K562 (cell line): ENCODE results near the gene NEU1. TPM values are rescaled to one million over a fixed set of nuclear protein-coding genes. Genes with fewer than 3 reads are reported as not detected.
A peak's percentile ranks its signal among the peaks of the same experiment; 100 is the strongest.

ENCODE experiments used
- CBX5 ChIP-seq: IDR thresholded peaks from 2 replicates; pipeline ENCODE4 v1.6.1; 2014; ENCODE audit warnings: low read depth, borderline replicate concordance
- EZH2 ChIP-seq: IDR thresholded peaks from 2 replicates; pipeline ENCODE4 v1.6.1; 2012; ENCODE audit warnings: low read depth, mild to moderate bottlenecking, inconsistent platforms, low read length, borderline replicate concordance
- POLR2AphosphoS5 ChIP-seq: IDR thresholded peaks from 2 replicates; pipeline ENCODE4 v1.6.1; 2011; ENCODE audit warnings: mild to moderate bottlenecking, low read depth, low read length, moderate library complexity; ENCODE audit not compliant: control insufficient read depth, insufficient read depth
- PRMT5 ChIP-seq: sonication (generic); formaldehyde crosslinking; IDR thresholded peaks from 2 replicates; pipeline ENCODE4 v1.5.0; 2020; ENCODE audit warnings: missing genetic modification reagents
- RAD51 ChIP-seq: fragments of 450-650 bp; IDR thresholded peaks from 2 replicates; pipeline ENCODE4 v1.7.1; 2016; ENCODE audit warnings: low read depth, mild to moderate bottlenecking, borderline replicate concordance
- SMARCA4 ChIP-seq: fragments of 450-650 bp; IDR thresholded peaks from 2 replicates; pipeline ENCODE4 v1.6.1; 2016
- SP1 ChIP-seq: sonication (generic); formaldehyde crosslinking; IDR thresholded peaks from 2 replicates; pipeline ENCODE4 v1.8.1; 2022; ENCODE audit warnings: mild to moderate bottlenecking, missing genetic modification reagents
- SRSF3 ChIP-seq: fragments of 200-400 bp; formaldehyde crosslinking; IDR thresholded peaks from 2 replicates; pipeline ENCODE4 v1.6.1; 2016; ENCODE audit warnings: mild to moderate bottlenecking, low read length, moderate library complexity; ENCODE audit not compliant: insufficient read depth
- STAG1 ChIP-seq: sonication (generic); formaldehyde crosslinking; IDR thresholded peaks from 2 replicates; pipeline ENCODE4 v1.5.0; 2020; ENCODE audit warnings: missing genetic modification reagents, borderline replicate concordance
- STAT5B ChIP-seq: fragments of 250-450 bp; sonication (Bioruptor Pico); IDR thresholded peaks from 2 replicates; pipeline ENCODE4 v1.8.0; 2021; ENCODE audit warnings: mild to moderate bottlenecking, inconsistent platforms
- TBP ChIP-seq: optimal IDR thresholded peaks from 2 replicates; pipeline ENCODE3; 2011; ENCODE audit warnings: low read depth, low read length, improper control_type of control experiment
- ZC3H11A ChIP-seq: IDR thresholded peaks from 2 replicates; pipeline ENCODE4 v1.6.1; 2012; ENCODE audit warnings: low read depth, low read length, improper control_type of control experiment
- ZNF146 ChIP-seq: IDR thresholded peaks from one replicate; pipeline ENCODE4 v1.6.1; 2018; ENCODE audit warnings: missing compliant biosample characterization; ENCODE audit not compliant: unreplicated experiment
- ZNF551 ChIP-seq: fragments of 250-450 bp; sonication (Bioruptor Pico); IDR thresholded peaks from 2 replicates; pipeline ENCODE4 v1.5.0; 2021; ENCODE audit warnings: mild to moderate bottlenecking, moderate library complexity
- polyA plus RNA-seq, 8 experiments: library from polyadenylated mRNA; depleted of rRNA in 4 of 8; stranded (reverse) in 5 of 8; unstranded in 3 of 8; fragments of >200 nt; fragmentation: Nextera tagmentation in 2 of 8; fragmentation: Illumina TruSeq in 1 of 8; extraction: Ambion mirVana in 2 of 8; extraction: Trizol in 1 of 8; gene quantifications; 2 replicates each; pipeline versions ENCODE4 v1.2.1 to v1.2.3, GENCODE V29; 2011 to 2014; ENCODE audit warnings: inconsistent platforms in 1 of 8, missing spikeins in 1 of 8
- total RNA-seq, 7 experiments: library from RNA; depleted of rRNA in 6 of 7; stranded (reverse); fragments of >200 nt in 6 of 7; fragmentation: Illumina TruSeq in 2 of 7; extraction: Trizol in 2 of 7; gene quantifications; 2 replicates each; pipeline versions ENCODE4 v1.2.1 to v1.2.3, GENCODE V29; 2011 to 2021; ENCODE audit warnings: low replicate concordance in 1 of 7
- TF ChIP-seq, protein P1 (sequence below): sonication (generic); formaldehyde crosslinking; IDR thresholded peaks from 2 replicates; pipeline ENCODE4 v1.8.1; 2022; ENCODE audit warnings: missing genetic modification reagents
- TF ChIP-seq, protein P2 (sequence below), 2 experiments: fragments of 450-650 bp; conservative IDR thresholded peaks; 2 replicates each; pipeline ENCODE4 v1.6.1; 2017; ENCODE audit warnings: mild to moderate bottlenecking in 2 of 2, moderate library complexity in 2 of 2
- TF ChIP-seq, protein P3 (sequence below): IDR thresholded peaks from 2 replicates; pipeline ENCODE4 v1.6.1; 2011; ENCODE audit warnings: borderline replicate concordance, low read depth, mild to moderate bottlenecking, moderate library complexity, low read length; ENCODE audit not compliant: insufficient read depth, poor library complexity, severe bottlenecking
- TF ChIP-seq, protein P4 (sequence below): IDR thresholded peaks from 2 replicates; pipeline ENCODE4 v1.6.1; 2016; ENCODE audit warnings: missing genetic modification characterization, missing compliant biosample characterization
- TF ChIP-seq, protein P5 (sequence below): IDR thresholded peaks from 3 replicates; pipeline ENCODE4 v1.6.1; 2011; ENCODE audit warnings: borderline replicate concordance, mild to moderate bottlenecking; ENCODE audit not compliant: insufficient read length, insufficient read depth

NEU1 gene
- total and polyA plus RNA-seq, 9 of the 15 experiments (the other 6 are each of a cell fraction or from before 2014, with no cell fraction given) = 14.8 to 67.8 (median 51.0) TPM

DNA sequence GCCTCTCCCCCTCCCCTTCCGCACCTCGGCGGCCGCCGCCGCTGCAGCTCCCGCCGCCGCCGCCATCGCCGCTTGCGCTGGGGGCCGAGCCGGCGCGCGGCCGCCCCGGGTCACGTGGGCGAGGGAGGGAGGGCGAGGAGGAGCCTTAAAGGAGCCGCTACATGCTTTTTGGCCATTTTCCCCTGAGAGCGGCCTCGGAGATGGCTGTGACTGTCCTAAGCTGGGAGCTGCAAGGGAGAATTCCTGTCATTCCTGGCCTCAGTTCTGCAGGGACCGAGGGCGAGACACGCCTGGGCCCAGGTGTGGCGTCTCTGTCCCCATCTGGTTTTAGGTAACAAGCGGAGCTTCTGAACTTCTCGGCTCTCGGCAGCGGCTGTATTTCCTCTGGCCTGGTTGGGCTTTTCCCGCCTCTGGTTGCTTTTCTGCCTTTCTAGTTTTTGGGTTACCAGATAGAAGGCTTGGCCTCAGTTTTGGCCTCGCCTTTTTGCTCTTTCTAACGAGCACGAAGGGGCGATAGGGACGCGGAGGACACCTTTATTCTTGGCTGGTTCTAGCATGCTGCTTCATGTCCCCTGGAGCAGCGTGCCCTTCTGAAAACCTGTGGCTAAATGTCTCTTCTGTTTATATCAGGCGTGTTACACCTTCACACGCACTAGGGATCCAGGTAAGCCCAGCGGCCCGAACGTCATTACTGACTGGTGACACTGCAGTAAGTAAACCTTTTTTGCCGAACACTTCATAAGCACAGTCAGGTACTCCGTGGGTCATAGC is 35.2 kb upstream of the NEU1 start, which contains the start of gene EHMT2 (continued):
- TF ChIP-seq CBX5 (no peak), STAG1 (0 out of 2 replicates have a peak, but pooled peaks have one; percentile 15), PRMT5 (CRISPR knock-in tag) (no peak), SP1 (no peak), SRSF3 (no peak), STAT5B (CRISPR knock-in tag) (no peak), RAD51 (peak; percentile 91), ZNF551 (no peak), SMARCA4 (0 out of 2 replicates have a peak, but pooled peaks have one; percentile 9), EZH2 (no peak), TBP (peak; percentile 89), POLR2AphosphoS5 (peak; percentile 58), ZNF146 (CRISPR knock-in tag) (no peak), ZC3H11A (no peak)
- TF ChIP-seq, protein P1, sequence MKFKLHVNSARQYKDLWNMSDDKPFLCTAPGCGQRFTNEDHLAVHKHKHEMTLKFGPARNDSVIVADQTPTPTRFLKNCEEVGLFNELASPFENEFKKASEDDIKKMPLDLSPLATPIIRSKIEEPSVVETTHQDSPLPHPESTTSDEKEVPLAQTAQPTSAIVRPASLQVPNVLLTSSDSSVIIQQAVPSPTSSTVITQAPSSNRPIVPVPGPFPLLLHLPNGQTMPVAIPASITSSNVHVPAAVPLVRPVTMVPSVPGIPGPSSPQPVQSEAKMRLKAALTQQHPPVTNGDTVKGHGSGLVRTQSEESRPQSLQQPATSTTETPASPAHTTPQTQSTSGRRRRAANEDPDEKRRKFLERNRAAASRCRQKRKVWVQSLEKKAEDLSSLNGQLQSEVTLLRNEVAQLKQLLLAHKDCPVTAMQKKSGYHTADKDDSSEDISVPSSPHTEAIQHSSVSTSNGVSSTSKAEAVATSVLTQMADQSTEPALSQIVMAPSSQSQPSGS (CRISPR knock-in tag) = no peak
- TF ChIP-seq, protein P2, sequence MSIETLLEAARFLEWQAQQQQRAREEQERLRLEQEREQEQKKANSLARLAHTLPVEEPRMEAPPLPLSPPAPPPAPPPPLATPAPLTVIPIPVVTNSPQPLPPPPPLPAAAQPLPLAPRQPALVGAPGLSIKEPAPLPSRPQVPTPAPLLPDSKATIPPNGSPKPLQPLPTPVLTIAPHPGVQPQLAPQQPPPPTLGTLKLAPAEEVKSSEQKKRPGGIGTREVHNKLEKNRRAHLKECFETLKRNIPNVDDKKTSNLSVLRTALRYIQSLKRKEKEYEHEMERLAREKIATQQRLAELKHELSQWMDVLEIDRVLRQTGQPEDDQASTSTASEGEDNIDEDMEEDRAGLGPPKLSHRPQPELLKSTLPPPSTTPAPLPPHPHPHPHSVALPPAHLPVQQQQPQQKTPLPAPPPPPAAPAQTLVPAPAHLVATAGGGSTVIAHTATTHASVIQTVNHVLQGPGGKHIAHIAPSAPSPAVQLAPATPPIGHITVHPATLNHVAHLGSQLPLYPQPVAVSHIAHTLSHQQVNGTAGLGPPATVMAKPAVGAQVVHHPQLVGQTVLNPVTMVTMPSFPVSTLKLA (conservative IDR thresholded peaks at IDR 0.05) = peak; percentile 35 to 54; a peak in 2 of 4 replicates
- TF ChIP-seq, protein P3, sequence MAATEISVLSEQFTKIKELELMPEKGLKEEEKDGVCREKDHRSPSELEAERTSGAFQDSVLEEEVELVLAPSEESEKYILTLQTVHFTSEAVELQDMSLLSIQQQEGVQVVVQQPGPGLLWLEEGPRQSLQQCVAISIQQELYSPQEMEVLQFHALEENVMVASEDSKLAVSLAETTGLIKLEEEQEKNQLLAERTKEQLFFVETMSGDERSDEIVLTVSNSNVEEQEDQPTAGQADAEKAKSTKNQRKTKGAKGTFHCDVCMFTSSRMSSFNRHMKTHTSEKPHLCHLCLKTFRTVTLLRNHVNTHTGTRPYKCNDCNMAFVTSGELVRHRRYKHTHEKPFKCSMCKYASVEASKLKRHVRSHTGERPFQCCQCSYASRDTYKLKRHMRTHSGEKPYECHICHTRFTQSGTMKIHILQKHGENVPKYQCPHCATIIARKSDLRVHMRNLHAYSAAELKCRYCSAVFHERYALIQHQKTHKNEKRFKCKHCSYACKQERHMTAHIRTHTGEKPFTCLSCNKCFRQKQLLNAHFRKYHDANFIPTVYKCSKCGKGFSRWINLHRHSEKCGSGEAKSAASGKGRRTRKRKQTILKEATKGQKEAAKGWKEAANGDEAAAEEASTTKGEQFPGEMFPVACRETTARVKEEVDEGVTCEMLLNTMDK = peak; percentile 0
- TF ChIP-seq, protein P4, sequence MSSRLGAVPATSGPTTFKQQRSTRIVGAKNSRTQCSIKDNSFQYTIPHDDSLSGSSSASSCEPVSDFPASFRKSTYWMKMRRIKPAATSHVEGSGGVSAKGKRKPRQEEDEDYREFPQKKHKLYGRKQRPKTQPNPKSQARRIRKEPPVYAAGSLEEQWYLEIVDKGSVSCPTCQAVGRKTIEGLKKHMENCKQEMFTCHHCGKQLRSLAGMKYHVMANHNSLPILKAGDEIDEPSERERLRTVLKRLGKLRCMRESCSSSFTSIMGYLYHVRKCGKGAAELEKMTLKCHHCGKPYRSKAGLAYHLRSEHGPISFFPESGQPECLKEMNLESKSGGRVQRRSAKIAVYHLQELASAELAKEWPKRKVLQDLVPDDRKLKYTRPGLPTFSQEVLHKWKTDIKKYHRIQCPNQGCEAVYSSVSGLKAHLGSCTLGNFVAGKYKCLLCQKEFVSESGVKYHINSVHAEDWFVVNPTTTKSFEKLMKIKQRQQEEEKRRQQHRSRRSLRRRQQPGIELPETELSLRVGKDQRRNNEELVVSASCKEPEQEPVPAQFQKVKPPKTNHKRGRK (tag) = no peak
- TF ChIP-seq, protein P5, sequence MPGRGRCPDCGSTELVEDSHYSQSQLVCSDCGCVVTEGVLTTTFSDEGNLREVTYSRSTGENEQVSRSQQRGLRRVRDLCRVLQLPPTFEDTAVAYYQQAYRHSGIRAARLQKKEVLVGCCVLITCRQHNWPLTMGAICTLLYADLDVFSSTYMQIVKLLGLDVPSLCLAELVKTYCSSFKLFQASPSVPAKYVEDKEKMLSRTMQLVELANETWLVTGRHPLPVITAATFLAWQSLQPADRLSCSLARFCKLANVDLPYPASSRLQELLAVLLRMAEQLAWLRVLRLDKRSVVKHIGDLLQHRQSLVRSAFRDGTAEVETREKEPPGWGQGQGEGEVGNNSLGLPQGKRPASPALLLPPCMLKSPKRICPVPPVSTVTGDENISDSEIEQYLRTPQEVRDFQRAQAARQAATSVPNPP = no peak
